Stimulated activated CD4-positive, alpha-beta T cell treated with anti-CD3 and anti-CD28 coated beads, Interleukin-12 subunit alpha, Interleukin-12 subunit beta, amount 100 ng/mL, for 48 hours (primary cell): ENCODE data around the gene HLA-DQB2.
"Not testable (repeated sequence)": the region's sequence is repeated elsewhere in the genome, so short reads cannot be mapped to it uniquely, and the experiment has no call there.

ENCODE experiments used
- DNase-seq, 3 donors: peaks; one replicate each; pipeline ENCODE4 v3.0.0-alpha.2; 2020; ENCODE audit warnings: low read depth in 2 of 3, low spot score in 1 of 3

The HLA-DQB2 gene

DNA sequence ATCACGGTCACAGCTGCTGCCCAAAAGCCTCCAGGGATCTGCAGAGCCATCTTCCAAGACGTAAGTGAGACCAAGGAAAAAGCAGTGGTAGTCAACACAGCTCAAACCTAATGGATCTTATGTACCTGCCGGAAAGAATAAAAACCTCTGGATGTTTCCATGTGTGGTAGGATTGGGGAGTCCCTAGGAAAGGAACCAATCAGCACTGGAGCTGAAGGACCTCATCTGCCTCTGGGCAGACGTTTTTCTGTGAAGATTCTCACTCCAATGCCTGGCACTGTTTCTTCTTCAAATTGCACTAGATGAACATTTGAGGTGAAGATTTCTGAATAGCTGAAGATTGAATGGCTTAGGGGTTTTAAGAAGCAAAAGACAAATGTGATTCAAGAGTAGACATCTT lies at the start of gene HLA-DQB2:
TSS of gene HLA-DQB2 (minus strand) at position 112 of the 400 bp plus-strand sequence. CDS start at position 50, 62 bp downstream.
- DNase-seq, result no peak

DNA sequence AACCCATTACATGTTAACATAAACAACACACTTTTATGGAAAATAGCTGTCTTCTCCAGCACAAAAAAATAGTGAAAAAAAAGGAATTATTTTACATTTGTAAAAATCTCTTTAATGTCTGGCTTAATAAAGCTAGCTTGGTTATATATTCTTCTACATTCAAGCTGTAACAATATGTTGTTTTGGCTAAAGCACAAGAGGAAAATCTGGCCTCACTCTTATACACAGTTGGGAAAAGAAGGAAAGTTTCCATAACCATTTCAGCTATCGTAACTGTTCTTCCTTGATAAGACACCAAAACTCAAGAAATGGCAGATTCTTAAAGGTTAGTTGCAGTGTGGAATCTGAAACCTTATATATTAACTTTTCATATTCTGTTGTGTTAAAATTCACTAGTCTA lies 45.8 kb upstream of the HLA-DQB2 start:
- DNase-seq, result no peak

DNA sequence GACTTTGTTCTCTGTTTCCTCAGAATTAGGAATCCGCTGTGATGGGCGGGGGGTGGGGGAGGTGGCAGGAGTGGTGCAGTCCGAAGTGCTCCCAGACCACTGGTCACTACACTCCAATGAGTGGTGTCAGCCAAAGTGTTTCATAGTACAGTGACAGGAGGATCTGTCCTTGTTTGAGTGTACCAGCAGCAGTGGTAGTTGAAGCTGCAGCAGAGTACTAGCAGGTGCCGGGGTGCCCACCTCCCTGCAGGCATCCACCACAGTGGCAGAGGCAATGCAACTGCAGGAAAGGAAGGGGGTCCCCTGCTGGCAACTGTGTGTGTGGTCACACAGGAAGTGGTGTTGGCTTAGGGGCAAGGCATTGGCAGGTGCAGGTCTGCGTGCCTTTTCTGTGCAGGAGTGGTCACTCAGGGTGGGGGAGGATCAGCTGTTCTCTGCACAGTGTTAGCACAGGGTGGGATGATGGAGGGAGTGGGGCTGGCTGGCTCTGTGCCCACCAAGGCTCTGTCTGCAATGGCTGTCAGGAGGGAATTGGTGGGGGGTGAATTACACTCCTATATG lies 43.8 kb upstream of the HLA-DQB2 start:
- no peak for DNase-seq

DNA sequence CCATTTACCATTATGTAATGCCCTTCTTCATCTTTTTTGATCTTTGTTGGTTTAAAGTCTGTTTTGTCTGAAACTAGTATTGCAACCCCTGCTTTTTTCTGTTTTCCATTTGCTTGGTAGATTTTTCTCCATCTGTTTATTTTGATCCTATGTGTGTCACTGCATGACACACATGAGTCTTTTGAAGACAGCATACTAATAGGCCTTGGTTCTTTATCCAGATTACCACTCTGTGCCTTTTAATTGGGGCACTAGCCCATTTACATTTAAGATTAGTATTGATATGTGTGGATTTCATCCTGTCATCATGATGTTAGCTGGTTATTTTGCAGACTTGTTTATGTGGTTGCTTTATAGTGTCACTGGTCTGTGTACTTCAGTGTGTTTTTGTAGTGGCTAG lies 42.1 kb upstream of the HLA-DQB2 start:
- not testable (repeated sequence) for DNase-seq

- no peak for DNase-seq
These were observed 40.1 kb upstream of the HLA-DQB2 start for GRCh38 chr6:32803416-32803815.

GRCh38 chr6:32799740-32800139 lies 36.4 kb upstream of the HLA-DQB2 start:
- DNase-seq, result no peak

GRCh38 chr6:32799168-32799567 lies 35.8 kb upstream of the HLA-DQB2 start:
- DNase-seq, result no peak

DNA sequence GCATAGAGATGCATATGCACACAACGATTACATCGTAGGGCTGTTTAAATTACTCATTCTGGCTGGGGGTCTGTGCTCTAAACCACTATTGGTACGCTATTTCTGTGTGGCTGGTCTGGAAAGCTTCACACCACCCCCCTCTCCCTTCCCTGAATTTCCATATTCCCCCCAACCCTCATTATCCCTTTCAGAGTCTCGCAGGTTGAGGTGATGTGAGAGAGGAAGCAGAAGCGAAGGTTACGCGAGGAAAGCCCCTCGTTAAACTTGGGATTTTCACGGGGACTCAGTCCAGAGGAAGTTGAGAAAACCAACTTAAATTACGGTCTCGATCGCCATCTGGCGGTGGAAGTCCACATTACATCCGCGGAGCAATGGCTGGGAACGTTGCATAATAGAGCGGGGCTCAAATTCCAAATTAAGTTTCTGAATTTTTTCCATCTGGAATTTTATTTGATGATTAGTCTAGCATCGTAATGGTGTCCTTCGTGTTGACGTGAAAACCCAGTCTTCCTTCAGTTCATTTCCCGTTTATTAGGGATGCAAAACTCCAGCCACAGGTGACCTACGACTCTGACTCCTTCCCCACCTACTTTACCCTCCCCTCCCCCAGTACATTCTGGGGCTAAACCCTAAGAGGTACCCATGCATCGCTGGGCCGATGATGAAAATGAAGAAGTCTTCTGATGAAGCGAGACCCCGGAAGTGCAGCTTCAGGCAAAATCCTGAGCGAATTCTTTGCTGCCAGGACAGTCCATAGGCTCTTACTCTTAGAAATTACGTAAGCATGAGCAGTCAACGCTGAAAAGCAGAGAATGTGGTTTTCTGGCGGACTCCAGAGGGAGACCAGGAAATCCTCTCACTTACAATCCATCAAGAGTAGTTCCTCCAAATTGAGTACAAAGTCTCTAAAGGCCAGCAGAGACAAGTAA lies 33.8 kb upstream of the HLA-DQB2 start:
- DNase-seq, result peak; percentile 52 to 81 (median 62)

GRCh38 chr6:32794510-32794909 lies 31.2 kb upstream of the HLA-DQB2 start:
- no peak for DNase-seq

DNA sequence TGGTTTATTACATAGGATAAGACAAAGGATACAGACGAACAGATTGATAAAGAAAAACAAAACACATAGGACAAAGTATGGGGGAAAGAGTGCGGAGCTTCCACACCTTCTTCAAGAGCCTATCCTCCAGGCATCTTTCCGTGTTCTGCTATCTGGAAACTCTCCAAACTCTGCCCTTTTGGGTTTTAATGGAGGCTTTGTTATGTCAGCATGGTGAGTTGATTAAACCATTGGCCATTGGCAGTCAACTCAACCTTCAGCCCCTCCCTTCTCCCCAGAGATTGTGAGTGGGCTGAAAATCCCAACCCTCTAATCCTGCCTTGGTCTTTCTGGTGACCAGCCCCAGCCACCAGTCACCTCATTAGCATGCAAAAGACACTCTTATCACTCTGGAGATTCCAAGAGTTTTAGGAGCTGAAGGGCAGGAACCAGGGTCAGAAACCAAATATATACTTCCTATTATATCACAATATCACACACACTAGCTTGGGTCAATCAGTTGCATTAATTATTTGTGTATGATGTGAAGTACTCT lies 29.6 kb upstream of the HLA-DQB2 start:
- DNase-seq, result no peak

DNA sequence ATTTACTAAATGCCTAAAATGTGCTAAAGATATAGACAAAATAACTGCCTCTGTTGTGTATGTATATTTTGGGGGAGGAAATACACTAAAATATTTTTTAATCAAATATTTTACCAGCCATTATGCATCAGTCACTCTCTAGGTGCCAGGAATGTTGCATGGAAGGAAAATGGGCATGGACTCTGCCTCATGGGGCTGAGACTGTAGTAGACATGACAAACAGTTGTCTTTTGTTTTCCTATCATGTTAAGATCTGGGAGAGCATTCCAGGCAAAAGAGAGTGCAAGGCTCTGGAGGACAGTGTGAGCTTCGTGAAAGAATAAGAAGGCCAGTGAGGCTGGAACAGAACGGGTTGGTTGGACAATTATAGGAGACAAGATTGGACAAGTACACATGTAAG lies 27.0 kb upstream of the HLA-DQB2 start:
- no peak for DNase-seq

GRCh38 chr6:32785781-32786533 lies 22.6 kb upstream of the HLA-DQB2 start:
- DNase-seq, result peak in 1 of 3 donors; percentile 41

- DNase-seq, result not testable (repeated sequence)
These were observed 19.6 kb upstream of the HLA-DQB2 start for GRCh38 chr6:32782923-32783322.

DNA sequence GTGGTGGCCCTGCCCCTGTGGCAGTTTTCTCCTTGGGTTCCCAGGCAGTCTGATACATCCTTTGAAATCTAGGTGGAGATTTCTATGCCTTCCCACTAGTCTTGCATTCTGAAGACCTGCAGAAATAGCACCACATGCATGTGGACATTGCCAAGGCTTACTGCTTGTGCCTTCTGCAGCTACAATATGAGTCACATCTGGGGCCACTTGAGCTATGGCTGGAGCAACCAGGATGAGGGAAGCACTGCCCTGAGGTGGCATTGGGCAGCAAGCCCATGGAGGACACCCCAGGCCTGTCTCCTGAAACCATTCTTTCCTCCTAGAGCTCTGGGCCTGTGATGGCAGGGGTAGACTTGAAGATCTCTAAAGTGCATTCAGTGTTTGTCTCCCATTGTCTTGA lies 15.7 kb upstream of the HLA-DQB2 start:
- no peak for DNase-seq

GRCh38 chr6:32775071-32775470 lies 11.7 kb upstream of the HLA-DQB2 start:
- DNase-seq, result no peak

- no peak for DNase-seq
These were observed 11.1 kb upstream of the HLA-DQB2 start for GRCh38 chr6:32774426-32774825.

DNA sequence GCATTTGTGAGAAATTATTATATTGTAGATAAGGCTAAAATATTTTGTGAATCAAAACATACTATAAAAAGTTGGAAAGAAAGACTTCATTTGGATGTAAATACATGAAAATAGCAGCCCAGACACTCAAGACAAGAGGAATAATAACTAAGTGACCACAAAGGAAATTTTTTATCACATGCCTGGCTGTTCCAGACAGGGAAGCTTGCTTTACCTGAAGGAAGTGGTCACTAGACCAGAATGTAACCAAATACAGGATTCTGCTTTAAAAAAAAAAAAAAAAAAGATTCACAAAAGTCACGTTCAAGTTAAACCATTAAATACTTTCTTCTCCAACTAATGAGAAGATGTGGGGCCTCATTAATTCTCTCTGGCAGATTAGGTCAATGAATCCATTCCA lies 9.3 kb upstream of the HLA-DQB2 start:
- DNase-seq, result no peak

- DNase-seq, result no peak
These were observed 716 bp upstream of the HLA-DQB2 start for GRCh38 chr6:32764048-32764447.

GRCh38 chr6:32761548-32761947 lies 1.8 kb downstream of the HLA-DQB2 start:
- DNase-seq, result no peak

DNA sequence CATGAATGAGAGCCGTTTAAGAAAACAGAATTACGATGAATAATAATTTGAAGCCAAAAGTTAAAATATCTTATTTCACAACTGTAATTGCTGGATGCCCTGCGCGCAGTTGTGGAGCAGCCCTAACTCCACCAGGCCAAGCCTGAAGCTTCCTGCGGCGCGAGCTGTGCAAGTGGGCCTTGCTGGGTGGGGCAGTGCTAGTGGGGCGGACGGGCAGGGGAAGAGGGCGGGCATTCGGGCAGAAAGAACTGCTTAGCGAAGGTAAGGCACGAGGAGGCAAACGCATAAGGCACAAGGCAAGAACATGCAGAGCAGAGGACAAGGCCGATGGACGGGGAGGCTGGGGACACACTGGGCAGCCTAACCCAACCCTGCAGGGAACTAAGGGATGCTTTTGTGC lies 2.3 kb downstream of the HLA-DQB2 start:
- no peak for DNase-seq

- no peak for DNase-seq
These were observed 3.7 kb downstream of the HLA-DQB2 start for GRCh38 chr6:32759669-32760068.

- DNase-seq, result no peak
These were observed 10.8 kb downstream of the HLA-DQB2 start for GRCh38 chr6:32752580-32752979.
